ENCODE data around the gene NLGN1.
"Not testable (repeated sequence)": the region's sequence is repeated elsewhere in the genome, so short reads cannot be mapped to it uniquely, and the experiment has no call there.

Gene NLGN1

GRCh38 chr3:173440514-173440913, 43.0 kb downstream of the NLGN1 start:
- Mint-ChIP-seq H3K4me3 (no peak overlapping the region), H3K27me3 (ENCODE audit: low read depth) (no peaks in the 10 kb centered on the region), H3K4me1 (no peaks in the 10 kb centered on the region), H3K9me3 (no peaks in the 10 kb centered on the region), H3K27ac (no peak overlapping the region), H3K36me3 (ENCODE audit: low read depth) (no peaks in the 10 kb centered on the region)
- no peak for TF ChIP-seq CTCF (IDR thresholded peaks at IDR 0.05; ENCODE audit: unreplicated experiment in 3 of 3)

GRCh38 chr3:173451561-173451960, 54.0 kb downstream of the NLGN1 start:
- H3K27me3 Mint-ChIP-seq (ENCODE audit: low read depth); H3K36me3 Mint-ChIP-seq (ENCODE audit: low read depth); H3K4me3 Mint-ChIP-seq; H3K4me1 Mint-ChIP-seq; H3K27ac Mint-ChIP-seq: not testable (repeated sequence)
- H3K9me3 Mint-ChIP-seq, result peaks cover 40% of the 10 kb centered on the region

GRCh38 chr3:173463250-173463649, 65.7 kb downstream of the NLGN1 start:
- Mint-ChIP-seq H3K9me3 (no peaks in the 10 kb centered on the region), H3K27me3 (ENCODE audit: low read depth) (no peaks in the 10 kb centered on the region)

GRCh38 chr3:173465112-173465511, 67.6 kb downstream of the NLGN1 start:
- H3K4me3 Mint-ChIP-seq, result no peak overlapping the region
- no peaks in the 10 kb centered on the region for H3K36me3 Mint-ChIP-seq (ENCODE audit: low read depth)
- TF ChIP-seq CTCF (IDR thresholded peaks at IDR 0.05; ENCODE audit: unreplicated experiment in 3 of 3), result no peak
- no peaks in the 10 kb centered on the region for H3K27me3 Mint-ChIP-seq (ENCODE audit: low read depth)
- H3K9me3 Mint-ChIP-seq, result no peaks in the 10 kb centered on the region
- H3K4me1 Mint-ChIP-seq, result no peaks in the 10 kb centered on the region
- no peak overlapping the region for H3K27ac Mint-ChIP-seq

More at GRCh38 chr3:173463250-173463649, 65.7 kb downstream of the NLGN1 start:
- Mint-ChIP-seq H3K27ac (no peak overlapping the region), H3K4me3 (no peak overlapping the region), H3K36me3 (ENCODE audit: low read depth) (no peaks in the 10 kb centered on the region), H3K4me1 (no peaks in the 10 kb centered on the region)
- no peak for TF ChIP-seq CTCF (IDR thresholded peaks at IDR 0.05; ENCODE audit: unreplicated experiment in 3 of 3)

- Mint-ChIP-seq H3K4me3 (no peak overlapping the region), H3K36me3 (ENCODE audit: low read depth) (no peaks in the 10 kb centered on the region), H3K27me3 (ENCODE audit: low read depth) (no peaks in the 10 kb centered on the region), H3K4me1 (no peaks in the 10 kb centered on the region), H3K27ac (no peak overlapping the region), H3K9me3 (no peaks in the 10 kb centered on the region)
- no peak for TF ChIP-seq CTCF (IDR thresholded peaks at IDR 0.05; ENCODE audit: unreplicated experiment in 3 of 3)
These were observed 68.5 kb downstream of the NLGN1 start for GRCh38 chr3:173465898-173466678.

GRCh38 chr3:173467501-173467900, 70.0 kb downstream of the NLGN1 start:
- no peaks in the 10 kb centered on the region for H3K9me3 Mint-ChIP-seq
- no peaks in the 10 kb centered on the region for H3K4me1 Mint-ChIP-seq
- no peak overlapping the region for H3K27ac Mint-ChIP-seq
- no peaks in the 10 kb centered on the region for H3K27me3 Mint-ChIP-seq (ENCODE audit: low read depth)
- TF ChIP-seq CTCF (IDR thresholded peaks at IDR 0.05; ENCODE audit: unreplicated experiment in 3 of 3), result no peak
- H3K36me3 Mint-ChIP-seq (ENCODE audit: low read depth), result no peaks in the 10 kb centered on the region
- no peak overlapping the region for H3K4me3 Mint-ChIP-seq
